Measurements from ENCODE around the gene MPC2.
"Not testable (repeated sequence)": the region's sequence is repeated elsewhere in the genome, so short reads cannot be mapped to it uniquely, and the experiment has no call there.

The MPC2 gene

GRCh38 chr1:167934426-167935215 is 2.3 kb downstream of the MPC2 start:
- DNase-seq = peak in 1 of 5 experiments; percentile 30

- no peak for DNase-seq
Measured at GRCh38 chr1:167933788-167934187, 3.1 kb downstream of the MPC2 start.

GRCh38 chr1:167929725-167930124 is 7.1 kb downstream of the MPC2 start:
- no peak for DNase-seq

- not testable (repeated sequence) for DNase-seq
Measured at GRCh38 chr1:167928919-167929318, 8.0 kb downstream of the MPC2 start.

GRCh38 chr1:167928457-167928852 is 8.4 kb downstream of the MPC2 start:
- no peak for DNase-seq

- no peak for DNase-seq
Measured at GRCh38 chr1:167927046-167927754, 9.7 kb downstream of the MPC2 start.

- DNase-seq = no peak
Measured at GRCh38 chr1:167926486-167926997, 10.3 kb downstream of the MPC2 start.

GRCh38 chr1:167924543-167925231 is 12.2 kb downstream of the MPC2 start:
- no peak for DNase-seq

- DNase-seq = no peak
Measured at GRCh38 chr1:167924102-167924501, 12.8 kb downstream of the MPC2 start.

- no peak for DNase-seq
Measured at GRCh38 chr1:167923324-167924056, 13.4 kb downstream of the MPC2 start.

- no peak for DNase-seq
Measured at GRCh38 chr1:167922611-167923074, 14.2 kb downstream of the MPC2 start.

GRCh38 chr1:167922023-167922422 is 14.8 kb downstream of the MPC2 start:
- DNase-seq = no peak

GRCh38 chr1:167916766-167917511 is 19.9 kb downstream of the MPC2 start:
- no peak for DNase-seq

- DNase-seq = no peak
Measured at GRCh38 chr1:167915569-167915968, 21.3 kb downstream of the MPC2 start.

GRCh38 chr1:167913895-167914496 is 22.9 kb downstream of the MPC2 start, which contains the start of gene ADCY10:
Gene ADCY10, minus strand, starts transcription at chr1:167914134. Its CDS starts 8,994 bp downstream, at chr1:167905140.
- DNase-seq = no peak

- DNase-seq = no peak
Measured at GRCh38 chr1:167912294-167912693, 24.6 kb downstream of the MPC2 start.

GRCh38 chr1:167911413-167911812 is 25.5 kb downstream of the MPC2 start:
- no peak for DNase-seq

GRCh38 chr1:167910530-167910929 is 26.3 kb downstream of the MPC2 start:
- DNase-seq = no peak

GRCh38 chr1:167909691-167910180 is 27.1 kb downstream of the MPC2 start:
- DNase-seq = peak in 1 of 5 experiments; percentile 27

GRCh38 chr1:167905671-167906070 is 31.2 kb downstream of the MPC2 start:
- DNase-seq = no peak

GRCh38 chr1:167905182-167905581 is 31.7 kb downstream of the MPC2 start:
- no peak for DNase-seq
